SU-DHL-6 (cell line): ENCODE results near the gene FAM20C.

Experiments used
- EZH2phosphoT487 ChIP-seq: fragments of 200-600 bp; sonication (generic), shearing (Covaris generic); conservative IDR thresholded peaks from 2 replicates; pipeline ENCODE4 v1.6.1; 2018; ENCODE audit warnings: mild to moderate bottlenecking, antibody characterized with exemption, low read length, moderate library complexity, mixed read lengths
- TF ChIP-seq, protein P1 (sequence below): fragments of 200-600 bp; sonication (generic); IDR thresholded peaks from one replicate; pipeline ENCODE4 v1.5.1; 2017; ENCODE audit warnings: antibody characterized with exemption, mild to moderate bottlenecking, low read length, moderate library complexity; ENCODE audit not compliant: insufficient read depth, poor library complexity, severe bottlenecking

DNA sequence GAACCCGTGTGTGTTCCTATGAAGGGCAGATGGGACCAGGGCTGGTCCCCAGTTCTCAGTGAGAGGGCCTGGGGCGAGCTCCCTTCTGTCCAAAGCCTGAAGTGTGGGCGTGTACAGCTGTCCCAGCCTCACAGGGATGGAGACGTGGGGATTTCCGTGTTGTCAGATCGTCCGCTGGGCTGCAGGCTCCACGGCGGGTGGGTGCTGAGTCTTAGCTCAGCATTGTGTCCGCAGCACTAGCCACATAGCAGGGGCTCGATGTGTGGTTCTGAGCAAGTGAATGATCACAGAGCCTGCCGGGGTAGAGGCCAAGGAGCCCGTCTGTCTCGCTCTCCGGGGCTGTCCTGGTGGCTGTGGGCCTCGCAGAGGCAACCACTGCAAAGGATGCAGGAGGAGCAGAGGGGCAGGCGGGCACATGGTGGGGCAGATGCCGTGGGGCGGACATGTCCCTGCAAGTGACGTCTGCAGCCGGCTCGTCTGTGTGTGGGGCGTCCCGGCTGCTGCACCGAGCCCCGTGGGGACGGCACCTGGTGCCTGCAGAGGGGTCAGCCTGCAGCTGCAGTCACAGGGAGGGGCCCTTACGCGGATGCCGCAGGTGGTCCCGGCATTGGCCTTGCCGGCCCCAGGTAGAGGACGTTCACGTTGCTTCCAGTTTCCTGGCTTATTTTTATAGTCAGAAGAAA lies 30.9 kb downstream of the FAM20C start:
- TF ChIP-seq, protein P1, sequence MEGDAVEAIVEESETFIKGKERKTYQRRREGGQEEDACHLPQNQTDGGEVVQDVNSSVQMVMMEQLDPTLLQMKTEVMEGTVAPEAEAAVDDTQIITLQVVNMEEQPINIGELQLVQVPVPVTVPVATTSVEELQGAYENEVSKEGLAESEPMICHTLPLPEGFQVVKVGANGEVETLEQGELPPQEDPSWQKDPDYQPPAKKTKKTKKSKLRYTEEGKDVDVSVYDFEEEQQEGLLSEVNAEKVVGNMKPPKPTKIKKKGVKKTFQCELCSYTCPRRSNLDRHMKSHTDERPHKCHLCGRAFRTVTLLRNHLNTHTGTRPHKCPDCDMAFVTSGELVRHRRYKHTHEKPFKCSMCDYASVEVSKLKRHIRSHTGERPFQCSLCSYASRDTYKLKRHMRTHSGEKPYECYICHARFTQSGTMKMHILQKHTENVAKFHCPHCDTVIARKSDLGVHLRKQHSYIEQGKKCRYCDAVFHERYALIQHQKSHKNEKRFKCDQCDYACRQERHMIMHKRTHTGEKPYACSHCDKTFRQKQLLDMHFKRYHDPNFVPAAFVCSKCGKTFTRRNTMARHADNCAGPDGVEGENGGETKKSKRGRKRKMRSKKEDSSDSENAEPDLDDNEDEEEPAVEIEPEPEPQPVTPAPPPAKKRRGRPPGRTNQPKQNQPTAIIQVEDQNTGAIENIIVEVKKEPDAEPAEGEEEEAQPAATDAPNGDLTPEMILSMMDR = no peak
- no peak for TF ChIP-seq EZH2phosphoT487
